ENCODE measurements around the gene FNDC3B.
A peak's percentile ranks its signal among the peaks of the same experiment; 100 is the strongest.
"Not testable (repeated sequence)": the region's sequence is repeated elsewhere in the genome, so short reads cannot be mapped to it uniquely, and the experiment has no call there.

Gene FNDC3B

DNA sequence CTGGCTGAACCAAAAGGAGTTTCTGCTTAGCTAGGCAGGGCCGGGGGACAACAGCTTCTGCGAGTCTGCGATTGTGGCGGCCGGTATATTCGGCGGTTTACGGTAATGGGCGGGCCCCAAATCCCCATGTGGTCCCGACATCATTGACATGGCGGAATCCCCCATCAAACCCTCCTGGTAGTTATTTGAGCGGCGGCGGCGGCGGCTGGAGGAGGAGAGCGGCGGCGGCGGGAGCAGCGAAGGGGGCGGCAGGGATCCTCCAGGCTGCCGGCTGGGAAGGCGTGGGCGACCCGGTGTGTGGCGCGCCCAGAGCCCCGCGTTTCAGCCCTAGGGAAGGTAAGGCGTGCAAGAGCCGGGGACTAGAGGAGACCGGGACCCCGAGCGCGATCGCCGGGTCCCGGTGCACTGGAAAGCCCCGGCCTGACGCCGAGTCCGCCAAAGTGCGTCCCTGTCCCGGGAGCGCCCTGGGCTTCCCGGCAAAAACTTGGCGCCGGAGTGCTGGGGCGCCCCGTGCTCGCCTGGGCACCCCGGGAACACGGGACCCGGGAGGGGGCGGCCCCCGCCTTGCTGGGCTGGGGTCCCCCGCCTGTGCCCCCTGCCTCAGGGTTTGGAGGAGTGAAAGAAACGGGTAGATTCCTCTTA lies at the start of gene FNDC3B:
Gene FNDC3B, plus strand, starts transcription at position 143 of the 642 bp plus-strand sequence. CDS start 72,902 bp downstream, outside the sequence.
- peak; percentile 94 to 95 for DNase-seq

DNA sequence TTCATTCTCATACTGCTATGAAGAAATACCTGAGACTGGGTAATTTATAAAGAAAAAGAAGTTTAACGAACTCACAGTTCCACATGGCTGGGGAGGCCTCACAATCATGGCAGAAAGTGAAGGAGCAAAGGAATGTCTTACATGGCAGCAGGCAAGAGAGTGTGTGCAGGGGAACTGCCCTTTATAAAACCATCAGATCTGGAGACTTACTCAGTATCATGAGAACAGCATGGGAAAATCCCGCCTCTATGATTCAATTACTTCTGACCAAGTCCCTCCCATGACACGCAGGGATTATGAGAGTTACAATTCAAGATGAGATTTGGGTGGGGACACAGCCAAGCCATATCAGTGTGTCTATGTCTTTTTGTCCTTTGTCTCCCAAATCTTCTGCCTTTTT lies 49.1 kb upstream of the FNDC3B start:
- not testable (repeated sequence) for DNase-seq

DNA sequence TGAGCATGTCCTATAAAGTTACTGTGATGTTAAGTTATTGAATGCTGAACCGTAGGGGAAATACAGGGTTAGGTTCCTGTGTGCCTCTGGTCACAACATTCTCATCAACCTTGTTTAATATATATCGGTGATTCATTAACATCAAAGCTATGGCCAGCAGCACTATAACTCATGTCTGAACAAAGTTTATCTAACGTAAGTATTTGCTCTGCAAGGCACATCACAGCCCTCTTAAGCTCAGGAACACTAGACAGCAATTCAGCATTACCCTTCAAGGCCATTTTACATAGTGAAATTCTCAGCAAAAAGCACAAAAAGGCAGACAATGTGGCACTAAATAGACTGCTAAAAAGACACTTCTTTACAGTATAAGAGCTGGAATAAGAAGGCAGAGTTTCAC lies 48.2 kb upstream of the FNDC3B start:
- no peak for DNase-seq

DNA sequence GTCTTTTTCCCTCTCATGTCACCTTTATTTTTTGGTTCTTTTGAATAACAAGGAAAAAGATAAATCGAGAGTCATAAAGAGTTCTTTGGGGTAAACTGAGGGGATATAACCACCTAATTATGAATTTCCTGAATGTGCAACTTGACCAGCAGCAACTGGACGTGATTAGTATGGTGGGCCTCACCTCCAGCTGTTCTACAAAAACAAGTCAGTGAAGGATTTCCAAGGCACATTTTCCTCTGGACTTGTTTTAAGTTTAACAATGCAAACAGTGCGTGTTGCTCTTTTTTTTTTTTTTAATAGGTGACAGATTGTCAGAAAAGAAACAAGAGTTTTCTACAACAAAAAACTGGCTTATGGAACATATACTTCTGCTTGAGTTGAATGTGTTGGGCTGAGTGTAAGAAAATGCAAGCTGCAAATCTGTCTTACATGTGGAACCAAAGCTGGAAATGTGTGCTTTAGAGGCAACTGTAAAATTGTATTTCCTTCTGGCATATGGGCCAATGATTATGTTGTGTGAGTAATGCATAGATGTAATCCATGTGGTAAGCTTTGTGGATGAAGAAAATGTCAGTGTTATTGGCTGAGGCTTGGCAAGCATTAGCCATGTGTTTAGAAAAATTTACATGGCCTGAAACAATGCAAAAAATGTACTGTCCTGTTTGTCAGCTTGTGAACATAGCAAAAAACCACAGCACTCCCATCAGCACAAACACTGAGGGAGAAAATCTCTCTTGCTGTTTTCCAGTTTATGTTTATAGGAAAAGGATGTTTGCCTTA lies 44.5 kb upstream of the FNDC3B start:
- DNase-seq: no peak

DNA sequence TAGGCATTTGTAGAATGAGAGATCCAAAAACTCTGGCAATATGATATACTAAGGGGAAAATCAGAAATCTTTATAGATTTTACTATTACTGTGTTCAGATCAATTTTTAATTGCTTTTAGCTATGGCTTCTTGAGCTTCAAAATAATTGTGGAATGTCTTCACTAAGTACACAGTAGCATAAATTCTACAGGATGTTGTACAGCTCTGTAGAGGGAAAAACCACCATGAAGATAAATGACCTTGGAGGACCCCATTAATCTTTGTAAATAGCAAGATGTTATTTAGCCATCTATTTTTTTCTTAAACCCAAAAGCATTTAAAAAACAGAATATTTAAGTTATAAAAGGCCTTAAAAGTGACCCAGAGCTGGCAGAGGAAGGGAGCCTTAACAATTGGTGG lies 43.9 kb upstream of the FNDC3B start:
- DNase-seq: no peak

DNA sequence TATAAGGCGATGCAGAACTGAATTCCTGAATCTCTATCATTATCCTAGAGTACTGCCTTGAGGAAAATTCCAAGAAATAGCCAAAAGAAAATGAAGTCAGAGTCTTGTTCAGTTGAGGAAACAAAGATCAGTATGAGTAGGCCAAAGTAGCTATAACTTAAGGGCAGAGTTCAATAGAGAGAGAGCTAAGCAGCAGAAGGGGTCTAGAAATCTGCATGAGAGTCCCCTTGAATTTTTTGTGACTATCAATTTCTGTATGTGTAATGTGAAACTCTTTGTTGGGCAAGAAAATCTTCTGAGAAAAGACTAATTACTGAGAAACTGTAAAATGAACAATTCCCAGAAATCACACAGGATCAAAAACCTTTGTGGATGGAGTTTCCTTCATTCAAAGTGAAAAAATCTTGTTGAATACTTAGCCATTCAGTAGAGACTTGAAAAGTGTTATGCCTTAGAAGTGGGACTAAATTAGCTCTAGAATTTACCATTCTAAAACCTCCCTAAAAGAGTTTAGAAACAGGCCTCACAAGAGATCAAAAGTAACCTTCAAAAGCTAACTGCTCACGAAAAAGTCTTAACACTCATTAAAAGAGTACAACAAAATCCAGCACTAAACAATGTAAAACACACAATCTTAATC lies 43.1 kb upstream of the FNDC3B start:
- no peak for DNase-seq

DNA sequence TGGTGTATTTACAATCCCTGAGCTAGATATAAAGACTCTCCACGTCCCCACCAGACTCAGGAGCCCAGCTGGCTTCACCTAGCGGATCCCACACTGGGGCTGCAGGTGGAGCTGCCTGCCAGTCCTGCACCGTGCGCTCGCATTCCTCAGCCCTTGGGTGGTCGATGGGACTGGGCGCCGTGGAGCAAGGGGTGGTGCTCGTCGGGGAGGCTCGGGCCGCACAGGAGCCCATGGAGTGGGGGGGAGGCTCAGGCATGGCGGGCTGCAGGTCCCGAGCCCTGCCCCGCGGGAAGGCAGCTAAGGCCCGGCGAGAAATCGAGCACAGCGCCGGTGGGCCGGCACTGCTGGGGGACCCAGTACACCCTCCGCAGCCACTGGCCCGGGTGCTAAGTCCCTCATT lies 40.6 kb upstream of the FNDC3B start:
- DNase-seq: not testable (repeated sequence)

DNA sequence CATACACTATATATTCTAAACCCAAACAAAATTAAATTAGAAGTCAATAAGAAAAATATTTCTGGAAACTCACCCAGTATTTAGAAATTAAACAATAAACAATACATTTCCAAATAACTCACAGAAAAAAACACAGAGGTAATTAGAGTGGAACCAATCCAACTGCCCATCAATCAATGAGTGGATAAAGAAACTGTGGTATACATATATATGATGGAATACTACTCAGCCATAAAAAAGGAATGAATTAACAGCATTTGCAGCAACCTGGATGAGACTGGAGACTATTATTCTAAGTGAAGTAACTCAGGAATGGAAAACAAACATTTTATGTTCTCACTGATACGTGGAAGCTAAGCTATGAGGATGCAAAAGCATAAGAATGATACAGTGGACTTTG lies 37.8 kb upstream of the FNDC3B start:
- DNase-seq: not testable (repeated sequence)

DNA sequence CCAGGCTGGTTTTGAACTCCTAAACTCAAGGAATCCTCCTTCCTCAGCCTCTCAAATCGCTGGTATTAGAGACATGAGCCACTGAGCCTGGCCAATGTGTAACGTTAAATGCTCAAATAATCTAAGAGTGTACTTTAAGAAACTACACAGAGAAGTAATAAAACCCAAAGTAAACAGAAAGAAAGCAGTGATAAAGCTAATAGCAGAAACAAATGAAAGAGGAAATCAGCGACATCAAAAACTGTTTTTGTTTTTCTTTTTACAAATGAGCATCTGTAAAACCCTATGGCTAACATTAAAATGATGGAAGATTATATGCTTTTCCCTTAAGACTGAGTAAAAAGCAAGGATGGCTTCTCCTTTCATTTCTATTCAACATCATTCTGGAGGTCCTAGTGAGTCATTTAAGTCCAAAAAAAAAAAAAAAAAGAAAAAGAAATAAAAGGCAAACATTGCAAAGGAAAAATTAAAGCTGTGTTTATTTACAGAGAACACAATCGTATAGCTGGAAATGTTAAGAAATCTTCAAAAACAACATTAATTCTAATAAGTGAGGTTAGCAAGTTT lies 36.8 kb upstream of the FNDC3B start:
- no peak for DNase-seq

DNA sequence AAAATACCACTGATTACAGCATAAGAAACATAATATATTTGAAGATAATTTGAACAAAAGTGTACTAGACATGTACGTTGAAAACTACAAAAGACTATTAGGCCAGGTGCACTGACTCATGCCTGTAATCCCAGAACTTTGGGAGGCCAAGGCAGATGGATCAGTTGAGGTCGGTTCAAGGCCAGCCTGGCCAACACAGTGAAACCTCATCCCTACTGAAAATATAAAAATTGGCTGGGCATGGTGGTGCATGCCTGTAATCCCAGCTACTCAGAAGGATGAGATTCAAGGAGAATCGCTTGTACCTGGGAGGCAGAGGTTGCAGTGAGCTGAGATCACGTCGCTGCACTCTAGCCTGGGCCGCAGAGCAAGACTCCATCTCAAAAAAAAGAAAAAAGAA lies 36.2 kb upstream of the FNDC3B start:
- DNase-seq: no peak

DNA sequence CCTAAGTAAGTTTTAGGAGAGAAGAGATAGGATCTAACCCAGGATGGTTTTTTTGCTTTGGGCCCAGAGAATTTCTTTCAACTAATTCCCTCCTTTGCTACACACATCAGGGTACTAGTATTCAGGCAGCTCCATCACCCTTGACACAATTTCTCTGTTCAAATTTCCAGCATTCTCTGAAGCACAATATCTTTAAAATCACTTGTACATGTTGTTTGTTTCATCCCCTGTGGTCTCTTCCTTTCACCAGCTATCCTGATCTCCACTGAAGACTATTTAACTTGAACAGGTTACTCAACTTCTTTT lies 32.4 kb upstream of the FNDC3B start:
- DNase-seq: no peak

DNA sequence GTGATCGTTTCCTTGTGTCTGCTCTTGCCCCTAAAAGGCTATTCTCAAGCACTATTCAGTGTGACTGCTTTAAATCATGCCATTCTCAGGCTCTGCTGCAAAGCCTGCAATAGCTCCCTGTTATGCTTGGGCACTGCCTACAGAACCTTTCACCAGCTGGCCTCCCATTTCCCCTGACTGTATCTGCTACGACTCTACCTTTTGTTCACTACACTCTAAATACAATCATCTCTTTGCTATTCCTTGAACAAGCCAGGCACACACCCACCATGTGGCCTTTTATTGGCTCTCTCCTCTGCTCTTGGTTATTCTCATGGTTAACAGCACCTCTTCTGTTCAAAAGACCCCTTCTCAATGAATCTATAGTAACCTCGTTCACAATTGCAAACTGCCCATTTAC lies 29.6 kb upstream of the FNDC3B start:
- DNase-seq: no peak

DNA sequence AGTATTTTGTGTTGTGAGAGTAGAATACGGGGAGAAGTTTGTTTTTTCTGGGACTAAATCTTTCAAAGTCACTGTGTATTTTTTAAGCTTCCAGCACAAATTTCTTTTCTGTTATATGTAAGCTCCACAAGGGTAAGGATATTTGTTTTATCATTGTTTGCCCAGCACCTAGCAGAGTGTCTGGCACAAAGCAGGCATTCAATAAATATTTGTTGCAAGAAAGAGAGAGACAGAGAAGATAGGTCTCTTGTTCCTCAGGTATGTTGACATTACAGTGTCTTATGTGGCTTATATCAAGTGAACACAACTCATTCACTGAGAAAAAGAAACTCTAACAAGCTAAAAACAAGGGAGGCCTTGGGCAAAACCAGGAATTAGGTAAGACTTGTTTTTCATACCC lies 26.6 kb upstream of the FNDC3B start:
- DNase-seq: no peak

DNA sequence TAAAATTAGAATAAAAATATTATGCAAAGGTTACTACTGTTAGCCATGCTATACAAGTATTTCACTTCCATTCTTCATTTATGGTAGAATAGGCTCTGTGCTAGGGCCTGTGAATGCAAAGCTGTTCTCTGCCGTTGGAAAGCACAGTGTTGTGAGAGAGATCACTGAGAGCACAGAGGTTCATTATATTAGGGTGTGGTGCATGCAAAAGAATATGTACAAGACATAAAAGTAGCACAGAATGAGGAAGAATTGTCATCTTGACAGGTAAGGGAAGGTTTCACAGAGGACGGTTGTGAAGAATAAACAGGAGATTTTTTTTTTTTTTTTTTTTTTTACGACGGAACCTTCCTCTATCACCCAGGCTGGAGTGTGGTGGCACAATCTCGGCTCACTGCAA lies 25.2 kb upstream of the FNDC3B start:
- no peak for DNase-seq

DNA sequence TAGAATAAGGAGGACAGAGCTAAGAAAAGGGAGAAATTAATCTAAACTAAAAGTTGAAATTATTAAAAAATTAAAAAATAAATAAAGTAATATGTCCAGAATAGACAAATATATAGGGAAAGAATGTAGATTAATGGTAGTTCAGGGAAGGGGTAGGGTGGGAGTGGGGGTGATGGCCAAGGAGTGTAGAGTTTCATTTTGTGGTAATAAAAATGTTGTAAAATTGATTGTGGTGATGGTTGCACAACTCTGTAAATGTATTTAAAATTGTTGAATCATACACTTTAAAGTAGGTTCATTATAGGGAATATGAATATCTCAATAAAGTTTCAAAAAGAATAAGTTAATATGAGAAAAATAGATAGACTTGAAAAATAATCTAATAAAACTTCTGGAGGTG lies 21.0 kb upstream of the FNDC3B start:
- DNase-seq: no peak

DNA sequence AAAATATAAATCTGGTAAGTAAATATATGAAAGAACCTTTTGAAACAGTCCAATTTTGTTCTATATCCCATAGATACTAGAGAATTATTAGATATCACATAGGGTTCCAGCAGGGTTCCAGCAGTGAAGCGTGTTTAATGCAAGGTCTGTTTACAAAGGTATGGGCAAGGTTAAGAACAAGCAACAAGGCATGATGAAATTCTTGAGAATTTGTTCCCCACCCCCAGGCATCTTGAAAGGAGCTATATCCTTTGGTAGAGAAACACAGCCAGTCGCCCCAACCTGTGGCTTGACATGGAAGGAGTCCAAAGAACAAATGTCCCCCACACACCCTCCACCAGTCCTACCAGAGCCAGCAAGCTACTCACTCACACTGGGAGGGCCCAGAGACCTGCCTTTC lies 18.6 kb upstream of the FNDC3B start:
- no peak for DNase-seq

DNA sequence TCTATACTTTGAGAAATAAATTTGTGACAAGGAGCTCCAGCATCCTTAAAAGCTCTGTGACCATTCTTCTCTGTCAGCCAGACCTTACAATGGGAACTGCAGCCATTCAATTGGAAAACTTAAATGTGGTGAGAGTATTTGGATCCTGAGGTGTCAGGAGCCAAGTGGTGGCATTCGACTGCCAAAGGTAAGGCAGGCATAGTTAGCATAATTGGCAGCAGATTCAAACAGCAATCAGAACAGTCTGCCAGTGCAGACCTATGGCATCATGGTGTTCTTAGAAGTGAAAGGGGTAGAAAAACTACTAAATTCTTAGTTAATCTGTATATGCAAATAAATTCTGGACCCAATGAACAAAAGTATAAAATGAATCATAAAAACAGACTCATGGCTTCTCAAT lies 18.2 kb upstream of the FNDC3B start:
- DNase-seq: no peak

DNA sequence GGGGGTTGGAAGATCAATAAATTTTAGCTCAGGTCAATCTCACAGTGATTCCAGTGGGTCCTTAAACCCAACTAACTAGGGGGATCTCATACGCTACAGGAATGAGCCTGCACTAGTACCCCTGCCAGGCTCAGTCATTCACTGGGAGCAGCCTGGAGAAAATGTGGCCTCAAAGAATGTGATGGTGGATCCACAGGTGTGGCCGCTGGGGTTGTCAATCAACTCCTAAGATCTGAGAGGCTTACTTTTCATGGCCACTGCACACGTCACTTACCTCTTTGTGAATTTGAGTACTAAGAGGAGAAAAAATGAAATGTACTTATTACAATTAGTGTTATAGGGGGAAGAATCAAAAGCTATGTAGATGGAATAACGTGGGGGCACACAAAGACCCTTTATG lies 17.5 kb upstream of the FNDC3B start:
- no peak for DNase-seq

DNA sequence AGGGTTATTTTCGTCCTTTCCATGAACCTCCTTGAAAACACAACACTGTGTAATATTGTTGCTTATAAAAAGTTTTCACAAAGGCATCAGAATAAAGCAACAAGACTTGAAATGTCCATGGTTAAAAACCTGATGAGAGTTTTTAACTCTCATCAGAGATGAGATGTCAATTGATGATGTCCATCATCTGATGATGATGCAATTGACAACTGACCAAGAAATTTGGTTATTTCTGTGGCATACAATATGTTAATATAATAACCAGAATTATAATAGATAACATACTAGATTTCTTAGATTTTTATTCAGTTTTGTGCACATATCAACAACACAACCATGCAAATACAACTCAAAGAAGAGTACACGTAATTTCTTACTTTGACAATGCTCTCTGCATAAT lies 15.5 kb upstream of the FNDC3B start:
- no peak for DNase-seq

DNA sequence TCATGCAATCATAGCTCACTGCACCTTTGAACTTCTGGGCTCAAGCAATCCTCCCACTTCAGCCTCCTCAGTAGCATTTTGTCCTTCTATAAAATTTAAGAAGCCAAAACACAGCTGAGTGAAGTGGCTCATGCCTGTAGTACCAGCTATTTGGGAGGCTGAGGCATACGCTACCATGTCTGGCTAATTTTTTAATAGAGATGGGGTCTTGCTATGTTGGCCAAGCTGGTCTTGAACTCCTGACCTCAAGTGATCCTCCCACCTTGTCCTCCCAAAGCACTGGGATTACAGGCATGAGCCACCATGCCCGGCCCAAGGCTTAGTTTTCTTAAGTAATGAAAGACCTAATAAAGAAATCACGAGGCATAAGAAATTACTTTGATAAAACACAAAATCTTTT lies 14.7 kb upstream of the FNDC3B start:
- DNase-seq: no peak

DNA sequence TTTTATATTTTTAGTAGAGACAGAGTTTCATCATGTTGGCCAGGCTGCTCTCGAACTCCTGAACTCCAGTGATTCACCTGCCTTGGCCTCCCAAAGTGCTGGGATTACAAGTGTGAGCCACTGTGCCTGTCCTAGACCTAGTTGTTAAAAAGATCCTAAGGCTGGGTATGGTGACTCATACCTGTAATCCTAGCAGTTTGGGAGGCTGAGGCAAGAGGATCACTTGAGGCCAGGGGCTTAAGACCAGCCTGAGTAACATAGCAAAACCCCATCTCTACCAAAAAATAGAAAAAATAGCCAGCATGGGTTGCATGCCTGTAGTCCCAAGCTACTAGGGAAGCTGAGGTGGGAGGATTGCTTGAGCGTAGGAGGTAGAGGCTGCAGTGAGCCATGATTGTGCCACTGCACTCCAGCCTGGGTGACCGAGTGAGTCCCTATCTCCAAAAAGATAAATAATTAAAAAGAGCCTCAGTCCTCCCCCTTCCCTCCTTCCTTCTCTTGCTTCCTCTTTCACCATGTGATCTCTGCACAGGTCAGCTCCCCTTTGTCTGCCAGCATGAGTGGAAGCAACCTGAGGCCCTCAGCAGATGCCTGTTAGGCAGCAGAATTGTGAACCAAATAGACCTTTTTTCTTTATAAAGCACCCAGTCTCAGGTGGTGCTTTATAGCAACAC lies 9.8 kb upstream of the FNDC3B start:
- DNase-seq: no peak

DNA sequence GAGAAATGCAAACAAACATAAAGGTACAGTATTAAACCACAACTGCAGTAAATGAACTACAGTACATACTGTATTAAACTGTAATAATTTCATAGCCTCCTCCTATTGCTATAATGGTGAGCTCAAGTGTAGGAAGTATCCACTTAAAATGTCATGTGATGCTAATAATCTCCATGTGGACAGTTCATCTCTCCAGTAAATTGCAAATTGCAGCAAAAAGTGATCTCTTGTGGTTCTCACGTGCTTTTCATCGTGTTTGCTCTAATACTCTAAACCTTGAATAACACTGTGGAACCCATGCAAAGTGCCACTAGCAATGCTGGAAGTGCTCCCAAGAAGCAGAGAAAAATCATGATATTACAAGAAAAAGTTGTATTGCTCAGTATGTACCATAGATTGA lies 9.2 kb upstream of the FNDC3B start:
- DNase-seq: no peak

DNA sequence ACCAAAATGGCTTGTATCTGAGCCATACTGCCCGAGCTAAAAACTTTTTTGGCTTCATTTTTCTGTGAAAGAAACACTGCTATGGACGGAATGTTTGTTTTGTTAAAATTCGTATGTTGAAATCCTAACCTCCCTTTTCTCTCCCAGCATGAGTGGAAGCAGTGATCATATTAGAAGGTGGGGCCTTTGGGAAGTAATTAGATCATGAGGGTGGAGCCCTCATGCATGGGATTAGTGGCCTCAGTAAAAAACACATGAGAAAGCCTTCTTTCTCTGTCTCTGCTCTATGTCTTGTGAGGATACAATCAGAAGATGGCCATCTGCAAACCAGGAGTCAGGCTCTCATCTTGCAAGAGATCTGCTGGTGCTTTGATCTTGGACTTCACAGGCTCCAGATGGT lies 7.4 kb upstream of the FNDC3B start:
- no peak for DNase-seq

DNA sequence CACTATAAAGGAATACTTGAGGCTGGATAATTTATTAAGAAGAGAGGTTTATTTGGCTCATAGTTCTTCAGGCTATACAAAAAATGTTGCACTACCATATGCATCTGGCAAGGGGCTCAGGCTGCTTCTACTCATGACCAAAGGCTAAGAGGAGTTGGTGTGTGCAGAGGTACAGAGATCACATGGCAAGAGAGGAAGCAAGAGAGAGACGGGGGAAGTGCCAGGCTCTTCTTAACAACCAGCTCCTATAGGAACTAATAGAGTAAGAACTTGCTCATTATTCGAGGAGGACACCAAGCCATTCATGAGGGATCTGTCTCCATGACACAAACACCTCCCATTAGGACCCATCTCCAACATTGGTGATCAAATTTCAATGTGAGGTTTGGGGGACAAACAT lies 6.0 kb upstream of the FNDC3B start:
- no peak for DNase-seq

Data from activated T-cell treated with anti-CD3 and anti-CD28 coated beads, Interleukin-2, amount 50 U/mL, for 48 hours (primary cell).